GM12878 (cell line): ENCODE data around the gene SRXN1. TPM values are rescaled to one million over a fixed set of nuclear protein-coding genes. Genes with fewer than 3 reads are reported as not detected.

Experiments used
- ATAC-seq: fragments of 200-7000 bp; cut with Tn5 transposase; 3 replicates; pipeline ENCODE4 v1.9.1; 2020; ENCODE audit warnings: mild to moderate bottlenecking, moderate library complexity
- BruUV-seq: library from RNA; stranded (reverse); fragments of 400-500 nt; replicated peaks from 2 replicates; lab custom pipeline; 2021; lab: Mats Ljungman, UMichigan
- CTCF ChIA-PET: fragments of 300-600 bp; sonication (Branson Sonifier 250); formaldehyde crosslinking; extraction: SDS; loops from one replicate; lab custom pipeline; 2021; ENCODE audit warnings: inconsistent platforms; lab: Yijun Ruan, JAX
- POLR2A ChIA-PET: fragments of 350-600 bp; formaldehyde crosslinking; extraction: SDS; loops from one replicate; lab custom pipeline; 2021; ENCODE audit warnings: inconsistent platforms; lab: Charles Lee
- RAD21 ChIA-PET: fragments of 300-600 bp; sonication (Branson Sonifier 250); formaldehyde crosslinking; loops from one replicate; lab custom pipeline; 2023; ENCODE audit warnings: antibody characterized with exemption; ENCODE audit not compliant: unreplicated experiment; lab: Charles Lee
- SMC1A ChIA-PET: fragments of 300-600 bp; sonication (Branson Sonifier 250); formaldehyde crosslinking; loops from one replicate; lab custom pipeline; 2023; ENCODE audit not compliant: unreplicated experiment, uncharacterized antibody; lab: Charles Lee
- DNase-seq: peaks from one replicate; pipeline ENCODE4 v3.0.0-alpha.2; 2011; ENCODE audit warnings: low read depth, low spot score
- FAIRE-seq: peaks from 3 replicates; lab custom pipeline; 2011; peaks lifted over from hg19 to GRCh38; lab: Jason Lieb, UNC
- H2AFZ ChIP-seq: 2 replicates; pipeline ENCODE4 v1.6.0; 2011; ENCODE audit warnings: low read depth, low read length, control low read depth; ENCODE audit not compliant: control insufficient read depth
- H3K27ac ChIP-seq: 2 replicates; pipeline ENCODE4 v1.5.1; 2011; ENCODE audit warnings: control low read depth; ENCODE audit not compliant: control insufficient read depth, insufficient read depth
- H3K27me3 ChIP-seq, 2 experiments: replicated peaks in 1 of 2; 2 replicates each; pipeline versions ENCODE4 v1.6.0 to v1.6.1; 2011; ENCODE audit warnings: low read length in 1 of 2; ENCODE audit not compliant: control insufficient read depth in 2 of 2, insufficient read depth in 2 of 2
- H3K36me3 ChIP-seq, 2 experiments: 2 replicates each; pipeline ENCODE4 v1.5.1; 2011; ENCODE audit warnings: low read length in 1 of 2; ENCODE audit not compliant: control insufficient read depth in 2 of 2, insufficient read depth in 2 of 2
- H3K4me1 ChIP-seq: 2 replicates; pipeline ENCODE4 v1.6.1; 2011; ENCODE audit warnings: mild to moderate bottlenecking, low read length, moderate library complexity, mixed read lengths; ENCODE audit not compliant: control insufficient read depth, insufficient read depth
- H3K4me2 ChIP-seq: 2 replicates; pipeline ENCODE4 v1.6.0; 2011; ENCODE audit warnings: control low read depth; ENCODE audit not compliant: control insufficient read depth, insufficient read depth
- H3K4me3 ChIP-seq: fragments of 200-600 bp; sonication (generic); 2 replicates; pipeline ENCODE4 v1.5.1; 2016
- H3K79me2 ChIP-seq: 2 replicates; pipeline ENCODE4 v1.6.0; 2011; ENCODE audit warnings: low read length; ENCODE audit not compliant: control insufficient read depth, insufficient read depth
- H3K9ac ChIP-seq: 2 replicates; pipeline ENCODE4 v1.8.0; 2011; ENCODE audit warnings: low read length, control low read depth, mixed read lengths; ENCODE audit not compliant: control insufficient read depth, insufficient read depth
- H3K9me3 ChIP-seq: replicated peaks from 3 replicates; pipeline ENCODE4 v1.5.1; 2011; ENCODE audit warnings: mild to moderate bottlenecking, low read length; ENCODE audit not compliant: control insufficient read depth, insufficient read depth
- H4K20me1 ChIP-seq: 2 replicates; pipeline ENCODE4 v1.6.0; 2011; ENCODE audit not compliant: control insufficient read depth, insufficient read depth
- MTA3 ChIP-seq: IDR thresholded peaks from 2 replicates; pipeline ENCODE4 v1.6.1; 2012; ENCODE audit warnings: low read length, inconsistent platforms, borderline replicate concordance
- NR2F1 ChIP-seq: fragments of 450-650 bp; conservative IDR thresholded peaks from 2 replicates; pipeline ENCODE4 v1.6.1; 2017; ENCODE audit warnings: mild to moderate bottlenecking
- POLR2AphosphoS5 ChIP-seq: IDR thresholded peaks from 2 replicates; pipeline ENCODE4 v1.6.1; 2011; ENCODE audit warnings: mild to moderate bottlenecking, low read length, inconsistent platforms
- RELB ChIP-seq: fragments of 450-650 bp; IDR thresholded peaks from 2 replicates; pipeline ENCODE4 v1.6.1; 2017; ENCODE audit warnings: low read depth, mild to moderate bottlenecking, moderate library complexity
- RFX5 ChIP-seq: IDR thresholded peaks from 2 replicates; pipeline ENCODE4 v1.6.1; 2011; ENCODE audit warnings: low read depth, low read length, improper control_type of control experiment
- TARDBP ChIP-seq: IDR thresholded peaks from 2 replicates; pipeline ENCODE4 v1.6.1; 2016; ENCODE audit warnings: borderline replicate concordance
- TCF3 ChIP-seq: IDR thresholded peaks from 2 replicates; pipeline ENCODE4 v1.6.1; 2012; ENCODE audit warnings: low read depth, mild to moderate bottlenecking, low read length, borderline replicate concordance; ENCODE audit not compliant: insufficient read depth
- WGBS: methylation state at CpG from one replicate; pipeline ENCODE4 v1.1.6; 2016; ENCODE audit warnings: low lambda C conversion rate; ENCODE audit not compliant: insufficient replicate concordance, insufficient coverage; ENCODE audit errors: missing lambda C conversion rate; 5-methylcytosine and 5-hydroxymethylcytosine counted together
- in situ Hi-C: fragments of 300-500 bp; cut with MboI; formaldehyde crosslinking; loops from 9 replicates; pipeline ENCODE4 v1.14.3; 2018; ENCODE audit warnings: mixed read lengths
- intact Hi-C: fragments of 100-400 bp; cut with micrococcal nuclease; formaldehyde crosslinking; loops from one replicate; pipeline ENCODE4 v1.14.2; 2022; ENCODE audit not compliant: unreplicated experiment
- polyA plus RNA-seq, 11 experiments: library from polyadenylated mRNA; depleted of rRNA in 4 of 11; unstranded in 6 of 11; stranded (reverse) in 5 of 11; fragments of >200 nt; fragmentation: Nextera tagmentation in 4 of 11; fragmentation: Illumina TruSeq in 1 of 11; extraction: Ambion mirVana in 4 of 11; extraction: Trizol in 1 of 11; gene quantifications; 1 replicate in 1 of 11; 2 replicates in 10 of 11; pipeline versions ENCODE4 v1.2.1 to v1.2.3, GENCODE V29; 2011 to 2016; ENCODE audit warnings: inconsistent platforms in 2 of 11, missing spikeins in 2 of 11, low read depth in 1 of 11
- total RNA-seq, 4 experiments: library from RNA; depleted of rRNA in 3 of 4; stranded (reverse); fragments of >200 nt in 3 of 4; fragmentation: Illumina TruSeq in 1 of 4; extraction: Trizol in 1 of 4; gene quantifications; 2 replicates each; pipeline versions ENCODE4 v1.2.1 to v1.2.3, GENCODE V29; 2013 to 2021
- TF ChIP-seq, protein P1 (sequence below): fragments of 450-650 bp; formaldehyde crosslinking; IDR thresholded peaks from 2 replicates; pipeline ENCODE4 v1.4.0; 2020; ENCODE audit warnings: mild to moderate bottlenecking, moderate library complexity
- TF ChIP-seq, protein P2 (sequence below): IDR thresholded peaks from 2 replicates; pipeline ENCODE4 v1.6.1; 2011; ENCODE audit warnings: low read depth, low read length, improper control_type of control experiment, borderline replicate concordance
- TF ChIP-seq, protein P3 (sequence below): fragments of 450-650 bp; IDR thresholded peaks from 2 replicates; pipeline ENCODE4 v1.6.1; 2016; ENCODE audit warnings: mild to moderate bottlenecking

The SRXN1 gene
- total and polyA plus RNA-seq, 10 of the 15 experiments (the other 5 are each of a cell fraction or from before 2014, with no cell fraction given): 4.1 to 20.5 (median 15.6) TPM

GRCh38 chr20:658731-659291, 5.8 kb upstream of the SRXN1 start (continued):
- TF ChIP-seq RELB (no peak), TCF3 (no peak), POLR2AphosphoS5 (no peak), NR2F1 (no peak)
- TF ChIP-seq, protein P1, sequence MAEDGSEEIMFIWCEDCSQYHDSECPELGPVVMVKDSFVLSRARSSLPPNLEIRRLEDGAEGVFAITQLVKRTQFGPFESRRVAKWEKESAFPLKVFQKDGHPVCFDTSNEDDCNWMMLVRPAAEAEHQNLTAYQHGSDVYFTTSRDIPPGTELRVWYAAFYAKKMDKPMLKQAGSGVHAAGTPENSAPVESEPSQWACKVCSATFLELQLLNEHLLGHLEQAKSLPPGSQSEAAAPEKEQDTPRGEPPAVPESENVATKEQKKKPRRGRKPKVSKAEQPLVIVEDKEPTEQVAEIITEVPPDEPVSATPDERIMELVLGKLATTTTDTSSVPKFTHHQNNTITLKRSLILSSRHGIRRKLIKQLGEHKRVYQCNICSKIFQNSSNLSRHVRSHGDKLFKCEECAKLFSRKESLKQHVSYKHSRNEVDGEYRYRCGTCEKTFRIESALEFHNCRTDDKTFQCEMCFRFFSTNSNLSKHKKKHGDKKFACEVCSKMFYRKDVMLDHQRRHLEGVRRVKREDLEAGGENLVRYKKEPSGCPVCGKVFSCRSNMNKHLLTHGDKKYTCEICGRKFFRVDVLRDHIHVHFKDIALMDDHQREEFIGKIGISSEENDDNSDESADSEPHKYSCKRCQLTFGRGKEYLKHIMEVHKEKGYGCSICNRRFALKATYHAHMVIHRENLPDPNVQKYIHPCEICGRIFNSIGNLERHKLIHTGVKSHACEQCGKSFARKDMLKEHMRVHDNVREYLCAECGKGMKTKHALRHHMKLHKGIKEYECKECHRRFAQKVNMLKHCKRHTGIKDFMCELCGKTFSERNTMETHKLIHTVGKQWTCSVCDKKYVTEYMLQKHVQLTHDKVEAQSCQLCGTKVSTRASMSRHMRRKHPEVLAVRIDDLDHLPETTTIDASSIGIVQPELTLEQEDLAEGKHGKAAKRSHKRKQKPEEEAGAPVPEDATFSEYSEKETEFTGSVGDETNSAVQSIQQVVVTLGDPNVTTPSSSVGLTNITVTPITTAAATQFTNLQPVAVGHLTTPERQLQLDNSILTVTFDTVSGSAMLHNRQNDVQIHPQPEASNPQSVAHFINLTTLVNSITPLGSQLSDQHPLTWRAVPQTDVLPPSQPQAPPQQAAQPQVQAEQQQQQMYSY (CRISPR knock-in tag): no peak
- TF ChIP-seq, all 136 proteins: peak for 0

DNA sequence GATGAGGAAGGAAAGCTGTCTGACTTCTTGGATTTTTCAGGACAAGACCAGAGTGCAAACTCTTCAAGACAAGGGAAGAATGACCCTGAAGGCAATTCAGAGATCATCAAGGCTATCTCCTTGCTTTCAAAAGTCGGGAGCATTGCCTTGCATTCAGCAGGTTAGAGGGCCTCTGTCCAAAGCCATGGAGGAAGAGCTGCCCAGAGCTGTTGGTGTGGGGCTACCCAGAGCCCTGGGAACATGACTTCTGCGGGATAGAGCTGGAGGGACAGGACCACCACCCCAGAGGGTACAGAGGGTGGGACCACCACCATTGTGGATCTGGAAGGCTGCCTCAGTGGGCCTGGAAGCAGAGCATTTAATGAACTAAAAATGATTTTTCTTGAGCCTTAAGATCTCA, 5.2 kb upstream of the SRXN1 start:
- CTCF ChIA-PET: interaction anchor here (1.0 to 1.9 kb wide), 3 partner anchors 9 to 96 kb away, joined by 4 to 11 read pairs (median 6); no protein-coding TSS in a partner anchor
- H3K9ac ChIP-seq: no peak overlapping the region
- BruUV-seq: no TSS peak

More for the DNA sequence above, 5.2 kb upstream of the SRXN1 start:
- intact Hi-C loops (no loop called here), in situ Hi-C loops (no loop called here)
- ChIA-PET POLR2A (no interaction called here), RAD21 (no interaction called here), SMC1A (interaction anchor here (1.1 kb wide), 1 partner anchor 10 kb away, joined by 3 read pairs; no protein-coding TSS in a partner anchor)
- no peak for FAIRE-seq
- H3K36me3 ChIP-seq: no peaks in the 10 kb centered on the region
- 12% methylated on average over 2 of the region's 2 CpGs for WGBS
- TF ChIP-seq, protein P2, sequence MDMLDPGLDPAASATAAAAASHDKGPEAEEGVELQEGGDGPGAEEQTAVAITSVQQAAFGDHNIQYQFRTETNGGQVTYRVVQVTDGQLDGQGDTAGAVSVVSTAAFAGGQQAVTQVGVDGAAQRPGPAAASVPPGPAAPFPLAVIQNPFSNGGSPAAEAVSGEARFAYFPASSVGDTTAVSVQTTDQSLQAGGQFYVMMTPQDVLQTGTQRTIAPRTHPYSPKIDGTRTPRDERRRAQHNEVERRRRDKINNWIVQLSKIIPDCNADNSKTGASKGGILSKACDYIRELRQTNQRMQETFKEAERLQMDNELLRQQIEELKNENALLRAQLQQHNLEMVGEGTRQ: no peak
- TF ChIP-seq MTA3 (no peak), RFX5 (no peak), TARDBP (no peak)
- TF ChIP-seq, protein P3, sequence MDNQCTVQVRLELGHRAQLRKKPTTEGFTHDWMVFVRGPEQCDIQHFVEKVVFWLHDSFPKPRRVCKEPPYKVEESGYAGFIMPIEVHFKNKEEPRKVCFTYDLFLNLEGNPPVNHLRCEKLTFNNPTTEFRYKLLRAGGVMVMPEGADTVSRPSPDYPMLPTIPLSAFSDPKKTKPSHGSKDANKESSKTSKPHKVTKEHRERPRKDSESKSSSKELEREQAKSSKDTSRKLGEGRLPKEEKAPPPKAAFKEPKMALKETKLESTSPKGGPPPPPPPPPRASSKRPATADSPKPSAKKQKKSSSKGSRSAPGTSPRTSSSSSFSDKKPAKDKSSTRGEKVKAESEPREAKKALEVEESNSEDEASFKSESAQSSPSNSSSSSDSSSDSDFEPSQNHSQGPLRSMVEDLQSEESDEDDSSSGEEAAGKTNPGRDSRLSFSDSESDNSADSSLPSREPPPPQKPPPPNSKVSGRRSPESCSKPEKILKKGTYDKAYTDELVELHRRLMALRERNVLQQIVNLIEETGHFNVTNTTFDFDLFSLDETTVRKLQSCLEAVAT: no peak
- no peak overlapping the region for H3K4me2 ChIP-seq
- ATAC-seq: no peak
- peaks cover 3 to 5% of the 10 kb centered on the region in 2 experiments; a peak in 3 of 4 replicates for H3K27me3 ChIP-seq
- H3K4me1 ChIP-seq: no peaks in the 10 kb centered on the region; the same call in 1 of the 2 replicates
- no peaks in the 10 kb centered on the region for H3K9me3 ChIP-seq
- no peaks in the 10 kb centered on the region for H3K79me2 ChIP-seq
- H3K27ac ChIP-seq: no peak overlapping the region
- H3K4me3 ChIP-seq: no peak overlapping the region
- H4K20me1 ChIP-seq: no peaks in the 10 kb centered on the region
- no peak for DNase-seq
- H2AFZ ChIP-seq: no peak overlapping the region
